Head of caudate nucleus (tissue), 42 donors: ENCODE measurements around the gene PIK3R5.

Experiments used
- DNase-seq, 42 donors: peaks; one replicate each; pipeline versions ENCODE4 v3.0.0 to v3.0.0-alpha.2; 2020 to 2021; ENCODE audit warnings: mixed read lengths in 7 of 42
- intact Hi-C: fragments of 100-400 bp; cut with DNase I; formaldehyde crosslinking; loops from one replicate; pipeline ENCODE4 v1.15.0; 2022

Gene PIK3R5

DNA sequence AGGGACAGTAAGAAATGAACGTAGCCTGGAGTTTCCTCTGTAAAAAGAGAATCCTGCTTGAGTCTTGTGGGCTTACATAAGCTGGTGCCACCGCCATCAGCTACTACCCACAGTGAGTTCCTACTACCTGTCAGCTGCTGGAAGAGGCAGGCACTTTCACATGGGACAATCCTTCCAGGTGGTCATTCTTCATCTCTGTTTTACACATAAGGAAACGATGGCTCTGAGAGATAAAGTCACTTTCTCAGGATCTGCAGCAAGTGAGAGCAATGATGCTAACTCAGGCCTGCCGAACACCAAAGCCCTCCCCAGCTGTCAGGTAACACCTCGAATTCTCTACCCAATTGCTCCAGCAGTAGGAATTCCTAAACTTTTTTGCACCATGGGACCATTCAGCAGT lies 26.6 kb downstream of the PIK3R5 start:
- DNase-seq = no peak
- intact Hi-C loops = no loop called here

DNA sequence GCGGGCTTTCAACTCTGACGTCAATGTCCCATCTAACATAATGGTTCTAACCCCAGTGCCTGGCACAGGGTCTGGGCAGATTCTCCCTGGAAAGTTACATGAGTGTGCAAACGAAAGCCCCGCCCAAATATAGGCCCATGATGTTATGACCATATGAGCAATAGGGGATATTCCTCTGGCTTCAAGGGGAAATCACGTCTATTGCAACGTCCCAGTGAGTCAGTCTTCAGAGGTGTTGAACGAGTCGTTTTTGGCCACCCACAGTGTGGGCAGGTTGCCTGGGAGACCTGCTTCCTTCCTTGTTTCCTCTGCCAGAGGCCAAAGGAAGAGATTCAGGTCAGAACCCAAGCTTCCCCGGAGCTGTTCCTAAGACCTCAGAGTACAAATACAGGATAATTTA lies 30.3 kb downstream of the PIK3R5 start:
- intact Hi-C loops = no loop called here
- no peak for DNase-seq

DNA sequence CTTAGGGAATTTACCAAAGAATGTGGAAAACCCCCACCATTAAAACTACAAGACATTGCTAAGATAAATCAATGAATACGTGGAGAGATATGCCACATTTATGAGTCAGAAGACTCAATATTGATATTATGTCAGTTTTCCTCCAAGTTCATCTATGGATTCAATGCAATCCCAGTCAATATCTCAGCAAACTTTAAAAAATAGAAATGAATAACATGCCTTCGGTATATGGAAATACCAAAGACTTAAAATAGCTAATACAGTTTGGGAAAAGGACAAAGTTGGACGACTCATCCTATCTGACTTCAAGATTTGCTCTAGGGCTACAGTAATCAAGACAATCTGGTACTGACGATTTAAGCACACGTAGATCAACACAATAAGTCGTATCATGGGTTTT lies 31.2 kb downstream of the PIK3R5 start:
- intact Hi-C loops = no loop called here

DNA sequence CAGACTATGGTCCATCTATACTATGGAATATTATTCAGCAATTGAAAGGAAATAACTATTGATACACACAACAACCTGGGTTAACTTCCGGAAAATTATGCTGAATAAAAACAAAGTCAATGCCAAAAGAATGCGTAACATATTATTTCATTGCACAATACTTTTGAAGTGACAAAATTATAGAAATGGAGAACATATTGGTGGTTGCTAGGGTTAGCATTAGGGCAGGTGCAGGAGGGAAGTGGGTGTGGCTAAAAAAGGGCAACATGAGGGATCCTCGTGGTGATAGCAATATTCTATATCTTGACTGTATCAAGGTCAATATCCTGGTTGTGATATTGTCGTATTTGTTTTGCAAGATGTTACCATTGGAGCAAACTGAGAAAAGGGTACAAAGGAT lies 34.9 kb downstream of the PIK3R5 start:
- intact Hi-C loops = no loop called here
- no peak for DNase-seq

More for the DNA sequence above, 31.2 kb downstream of the PIK3R5 start:
- no peak for DNase-seq

DNA sequence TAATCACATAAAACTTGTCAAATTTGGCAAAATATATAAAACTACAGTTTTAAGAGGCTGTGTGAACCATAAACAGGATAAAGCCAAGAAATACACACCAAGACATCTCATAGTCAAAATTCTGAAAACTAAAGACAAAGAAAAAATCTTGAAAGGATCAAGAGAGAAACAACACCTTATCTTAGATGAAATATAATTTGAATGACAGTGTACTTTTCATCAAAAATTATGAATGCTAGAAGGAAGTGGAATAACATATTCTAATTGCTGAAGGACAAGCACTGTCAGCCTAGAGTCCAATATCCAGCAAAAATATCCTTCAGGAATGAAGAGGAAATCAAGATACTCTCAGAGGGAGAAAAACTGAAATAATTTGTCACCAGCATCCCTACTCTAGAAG lies 37.2 kb downstream of the PIK3R5 start:
- intact Hi-C loops = no loop called here
- DNase-seq = no peak

DNA sequence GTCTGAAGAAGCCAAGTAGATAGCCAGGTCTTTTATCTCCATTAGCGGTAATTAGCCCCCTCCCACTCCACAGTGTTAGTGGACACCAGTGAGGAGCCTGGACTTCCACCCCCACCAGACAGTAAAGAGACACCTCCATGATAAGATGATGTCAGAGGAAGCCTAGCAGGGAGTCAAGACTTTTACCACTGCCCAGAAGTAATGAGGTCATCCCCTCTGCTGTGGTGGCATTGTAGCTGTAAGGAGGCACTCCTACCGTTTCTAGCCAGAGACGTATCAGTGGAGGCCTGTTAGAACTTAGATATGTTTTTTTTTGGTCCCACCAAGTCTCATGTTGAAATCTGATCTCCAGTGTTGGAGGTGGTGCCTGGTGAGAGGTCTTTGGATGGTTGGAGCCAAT lies 38.1 kb downstream of the PIK3R5 start:
- DNase-seq = no peak
- intact Hi-C loops = no loop called here

DNA sequence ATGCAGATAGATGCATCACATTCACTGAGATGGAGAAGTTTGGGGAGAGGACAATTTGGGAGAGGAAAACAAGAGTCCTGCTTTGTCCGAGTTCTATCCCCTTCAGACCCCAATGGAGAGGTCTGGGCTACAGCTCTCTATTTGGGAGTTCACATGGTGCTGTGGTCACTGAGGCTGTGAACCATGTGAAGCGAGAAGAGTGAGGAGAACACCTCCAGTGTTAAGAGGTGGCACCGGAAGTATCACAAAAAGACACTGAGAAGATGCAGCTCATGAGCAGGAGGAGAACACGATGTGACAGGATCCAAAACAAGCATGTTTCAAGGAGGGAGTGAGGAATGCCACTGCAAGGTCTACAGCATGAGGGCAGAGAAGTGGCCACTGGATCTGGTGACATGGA lies 39.7 kb downstream of the PIK3R5 start:
- intact Hi-C loops = no loop called here
- no peak for DNase-seq

DNA sequence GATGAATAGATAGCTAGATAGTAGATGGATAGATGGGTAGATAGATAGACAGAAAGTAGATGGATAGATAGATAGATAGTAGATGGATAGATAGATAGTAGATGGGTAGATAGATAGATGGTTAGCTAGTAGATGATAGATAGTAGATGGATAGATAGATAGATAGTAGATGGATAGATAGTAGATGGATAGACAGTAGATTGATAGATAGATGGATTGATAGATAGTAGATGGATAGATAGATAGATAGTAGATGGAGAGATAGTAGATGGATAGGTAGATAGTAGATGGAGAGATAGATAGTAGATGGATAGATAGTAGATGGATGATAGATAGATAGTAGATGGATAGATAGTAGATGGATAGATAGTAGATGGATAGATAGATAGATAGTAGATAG lies 40.4 kb downstream of the PIK3R5 start:
- intact Hi-C loops = no loop called here
- no peak for DNase-seq

DNA sequence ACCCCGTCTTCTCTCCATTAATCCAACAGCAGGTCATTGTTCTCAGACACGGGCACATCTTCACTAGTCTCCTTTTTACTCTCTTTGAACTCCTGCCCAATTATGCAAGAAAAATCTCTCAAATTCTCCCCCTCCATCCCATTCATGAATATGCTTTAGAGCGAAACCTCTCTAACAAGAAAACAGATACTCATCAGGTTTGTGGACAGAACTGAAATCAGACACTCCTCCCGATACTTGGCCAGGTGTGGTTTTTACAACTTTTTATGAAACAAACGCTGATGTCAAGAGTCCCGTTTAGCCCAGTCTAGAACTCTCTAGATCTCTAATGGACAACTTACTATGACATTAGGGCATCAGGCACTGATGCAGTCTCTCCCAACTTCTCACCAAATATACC lies 40.9 kb downstream of the PIK3R5 start:
- intact Hi-C loops = no loop called here
- no peak for DNase-seq

DNA sequence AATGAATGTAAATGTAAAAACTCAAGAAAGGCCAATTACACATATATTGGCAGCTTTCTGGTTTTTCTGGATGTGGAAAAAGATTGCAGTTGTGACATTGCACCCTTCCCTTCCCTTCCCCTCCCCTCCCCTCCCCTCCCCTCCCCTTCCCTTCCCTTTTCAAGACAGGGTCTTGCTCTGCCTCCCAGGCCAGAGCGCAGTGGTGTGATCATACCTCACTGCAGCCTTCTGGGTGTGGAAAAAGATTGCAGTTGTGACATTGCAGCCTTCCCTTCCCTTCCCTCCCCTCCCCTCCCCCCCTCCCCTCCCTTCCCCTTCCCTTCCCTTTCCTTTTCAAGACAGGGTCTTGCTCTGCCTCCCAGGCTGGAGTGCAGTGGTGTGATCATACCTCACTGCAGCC lies 41.7 kb downstream of the PIK3R5 start:
- intact Hi-C loops = no loop called here
- DNase-seq = no peak

DNA sequence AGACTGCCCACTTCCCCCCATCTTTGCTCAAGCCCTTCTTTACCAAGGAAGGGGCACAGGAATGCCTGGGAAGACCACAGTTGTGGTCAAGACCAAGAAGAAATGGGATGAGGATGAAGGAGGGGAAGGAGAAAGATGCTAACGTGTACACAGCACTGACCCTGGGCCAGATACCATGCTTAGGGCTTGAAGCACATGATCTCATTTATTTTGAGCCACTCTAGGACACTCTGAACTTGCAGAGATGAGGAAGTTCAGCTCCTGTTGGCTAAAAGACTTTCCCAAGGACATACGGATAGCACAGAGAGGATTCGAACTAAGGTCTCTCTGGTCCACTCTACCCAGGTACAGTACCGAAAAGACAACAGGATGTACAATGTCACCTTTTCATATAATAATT lies 42.6 kb downstream of the PIK3R5 start:
- no peak for DNase-seq
- intact Hi-C loops = no loop called here

DNA sequence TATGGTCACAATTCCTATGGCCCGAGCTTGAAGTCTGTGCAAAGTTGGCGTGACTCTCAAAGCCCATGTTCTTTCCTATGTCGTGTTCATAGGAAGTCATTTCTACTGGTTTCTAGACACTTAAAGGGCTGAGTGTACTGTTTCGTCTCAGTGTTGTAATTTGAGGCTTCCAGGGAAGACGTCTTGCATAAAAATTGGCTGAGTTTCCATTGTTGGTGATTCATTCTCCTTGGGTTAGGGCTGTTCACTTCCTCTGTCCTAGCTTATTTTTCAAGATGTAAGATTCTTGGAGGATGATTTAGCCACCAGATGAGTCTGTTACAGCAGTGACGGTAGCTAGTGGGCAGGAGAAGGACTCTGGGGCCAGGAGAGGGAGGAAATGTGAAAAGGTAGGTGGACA lies 43.1 kb downstream of the PIK3R5 start:
- no peak for DNase-seq
- intact Hi-C loops = no loop called here

DNA sequence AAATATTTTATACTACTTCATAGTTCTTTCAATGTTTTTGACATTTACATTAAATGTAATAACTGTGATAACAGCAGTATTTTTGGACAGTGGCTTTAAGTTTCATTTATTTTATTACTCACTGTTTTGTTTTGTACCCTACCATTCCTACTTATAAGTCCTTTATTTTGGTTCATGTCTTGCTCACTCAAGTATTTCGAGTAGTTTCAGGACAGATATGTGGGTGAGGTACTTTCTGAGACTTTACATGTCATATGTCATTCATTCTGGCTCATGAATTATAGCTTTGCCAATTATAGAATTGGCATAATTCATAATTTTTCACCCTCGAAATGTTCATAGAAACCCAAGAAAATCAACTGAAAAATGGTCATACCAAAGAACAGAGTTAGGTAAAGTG lies 44.4 kb downstream of the PIK3R5 start:
- intact Hi-C loops = no loop called here

DNA sequence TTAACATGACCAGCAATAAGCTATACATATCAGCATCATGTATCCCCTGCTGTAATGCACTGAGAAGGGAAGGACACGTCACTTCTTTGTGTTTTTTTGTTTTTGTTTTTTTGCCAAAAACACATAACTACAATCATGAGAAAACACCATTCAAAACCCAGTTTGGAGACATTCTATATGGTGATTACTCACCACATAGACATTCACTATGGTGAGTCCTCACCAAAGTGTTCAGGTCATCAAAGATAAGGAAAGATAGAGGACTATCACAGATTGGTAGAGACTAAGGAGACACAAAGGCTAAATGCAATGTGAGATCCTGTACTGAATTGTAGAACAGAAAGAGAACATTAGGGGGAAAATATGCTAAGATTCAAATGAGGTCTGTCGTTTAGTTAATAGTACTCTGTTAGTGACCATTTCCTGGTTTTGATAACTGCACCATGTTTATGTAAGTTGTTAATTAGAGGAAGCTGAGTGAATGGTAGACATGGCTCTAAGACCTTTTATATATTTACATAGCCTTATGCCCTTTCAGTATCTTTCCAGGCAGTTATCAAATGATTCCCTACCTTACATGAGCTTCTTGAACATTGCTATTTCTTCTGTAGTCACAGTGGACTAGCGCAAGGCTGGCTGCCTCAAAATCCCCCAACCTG lies 46.6 kb downstream of the PIK3R5 start:
- no peak for DNase-seq
- intact Hi-C loops = no loop called here

More for the DNA sequence above, 44.4 kb downstream of the PIK3R5 start:
- no peak for DNase-seq

DNA sequence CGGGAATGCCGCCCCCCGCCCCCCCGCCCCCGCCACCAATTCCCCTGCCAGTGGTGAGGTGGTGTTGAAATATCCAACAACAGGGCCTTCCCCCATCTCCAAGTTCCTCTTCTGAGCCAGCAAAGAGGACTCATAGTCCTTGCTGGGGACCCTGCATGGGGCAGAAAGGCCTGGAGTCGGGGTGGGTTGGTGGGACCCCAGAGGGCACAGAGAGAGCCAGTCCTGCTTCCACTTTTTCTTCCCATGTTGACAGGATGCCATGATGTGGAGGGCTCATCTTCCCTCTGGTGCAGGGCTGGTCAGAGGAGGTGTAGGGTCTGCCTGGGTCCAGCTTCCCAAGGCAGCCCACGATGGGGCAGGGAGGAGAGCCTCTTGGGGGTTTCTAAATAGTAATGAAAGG lies 49.0 kb downstream of the PIK3R5 start:
- intact Hi-C loops = no loop called here
- no peak for DNase-seq

DNA sequence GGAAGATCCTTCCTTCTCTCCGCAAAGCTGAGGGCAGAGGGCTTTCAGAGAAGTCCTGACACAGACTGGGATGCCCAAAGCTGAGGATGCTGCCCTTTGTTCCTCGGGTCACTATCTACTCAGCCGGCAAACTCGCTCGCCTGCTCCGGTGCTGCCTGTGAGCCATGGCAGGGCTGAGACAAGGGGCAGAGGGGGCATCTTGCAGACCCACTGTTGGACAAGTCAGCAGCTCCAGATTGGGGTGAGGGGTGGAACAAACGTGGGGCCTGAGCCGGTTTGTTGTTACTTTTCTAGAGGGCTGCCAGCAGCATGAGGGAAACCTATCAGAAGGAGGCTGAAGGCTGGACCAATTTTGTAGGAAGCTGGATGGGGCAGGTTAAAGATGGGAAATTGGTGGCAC lies 51.0 kb downstream of the PIK3R5 start:
- intact Hi-C loops = no loop called here
- DNase-seq = no peak

DNA sequence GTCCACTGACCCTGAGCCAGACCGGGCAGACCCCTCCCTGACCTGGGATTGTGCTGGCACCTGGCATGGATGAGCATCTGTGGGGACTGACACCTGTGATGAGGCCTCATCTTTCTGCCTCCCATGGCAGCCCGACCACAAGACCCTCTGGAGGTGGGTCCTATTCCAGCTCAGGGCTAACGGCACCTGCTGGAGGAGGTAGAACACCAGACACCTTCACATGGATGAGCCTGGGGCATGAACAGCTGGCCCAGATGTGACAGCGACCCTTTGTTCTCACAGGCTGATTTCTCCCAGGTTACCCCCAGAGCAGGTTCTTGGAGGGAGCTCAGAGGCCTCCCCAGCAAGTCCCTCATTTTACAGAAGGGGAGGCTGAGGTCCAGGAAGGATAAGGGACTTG lies 51.6 kb downstream of the PIK3R5 start:
- DNase-seq = no peak
- intact Hi-C loops = no loop called here

DNA sequence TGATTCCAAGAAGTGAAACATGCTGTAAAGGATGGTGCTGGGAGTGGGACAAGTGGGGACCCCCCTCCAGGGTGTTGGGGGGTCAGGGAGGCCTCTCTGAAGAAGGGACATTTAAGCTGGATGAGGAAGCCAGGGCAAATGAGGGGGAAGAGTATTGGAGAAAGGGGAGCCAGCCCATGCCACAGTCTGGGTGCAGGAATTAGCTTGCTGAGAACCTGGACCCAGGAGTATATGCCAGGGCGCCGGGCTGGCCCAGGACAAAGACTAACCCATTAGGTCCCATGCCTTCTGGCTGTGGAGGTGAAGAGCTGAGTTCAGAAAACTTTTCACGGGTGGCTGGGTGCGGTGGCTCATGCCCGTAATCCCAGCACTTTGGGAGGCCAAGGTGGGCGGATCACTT lies 52.4 kb downstream of the PIK3R5 start:
- intact Hi-C loops = no loop called here

DNA sequence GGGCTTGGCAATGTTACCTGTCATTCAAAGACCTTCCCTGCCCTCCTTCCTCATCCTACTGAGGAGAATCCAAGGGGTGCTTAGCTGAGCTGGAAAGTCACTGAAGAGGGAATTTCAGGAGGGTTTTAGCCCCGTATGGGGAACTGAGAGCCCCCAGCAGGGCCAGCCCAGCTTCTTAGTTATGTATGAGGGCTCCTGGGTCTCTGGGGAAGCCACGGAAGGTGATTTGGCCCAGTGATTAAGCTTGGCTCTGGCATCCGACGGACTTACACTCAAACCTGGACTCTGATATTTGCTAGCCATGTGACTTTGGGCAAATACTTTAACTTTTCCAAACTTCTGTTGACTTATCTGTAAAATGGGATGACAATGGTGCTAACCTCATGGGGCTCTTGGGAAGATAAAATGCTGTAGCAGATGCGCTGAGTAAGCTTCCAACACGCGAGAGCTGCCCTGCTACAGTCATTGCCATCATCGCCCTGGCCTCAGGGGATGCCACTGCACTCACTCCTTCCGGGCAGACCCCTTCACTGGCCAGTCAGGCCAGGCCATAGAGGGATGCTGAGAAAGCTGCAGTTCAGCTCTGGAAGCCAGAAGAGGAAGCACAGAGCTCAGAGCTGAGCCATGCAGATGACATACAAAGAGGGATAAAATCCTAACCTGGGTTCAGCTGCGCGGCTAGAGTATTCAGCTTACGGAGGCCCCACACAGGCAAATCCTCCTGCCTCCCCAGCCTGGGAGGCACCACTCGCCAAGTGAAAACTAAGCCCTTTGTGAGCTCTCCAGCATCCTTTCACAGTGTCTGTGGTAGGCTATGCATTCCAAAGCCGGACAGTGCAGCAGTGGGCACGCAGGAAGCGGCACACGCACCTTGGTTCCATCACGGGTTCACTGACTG lies 53.2 kb downstream of the PIK3R5 start:
- no peak for DNase-seq

More for the DNA sequence above, 52.4 kb downstream of the PIK3R5 start:
- no peak for DNase-seq

DNA sequence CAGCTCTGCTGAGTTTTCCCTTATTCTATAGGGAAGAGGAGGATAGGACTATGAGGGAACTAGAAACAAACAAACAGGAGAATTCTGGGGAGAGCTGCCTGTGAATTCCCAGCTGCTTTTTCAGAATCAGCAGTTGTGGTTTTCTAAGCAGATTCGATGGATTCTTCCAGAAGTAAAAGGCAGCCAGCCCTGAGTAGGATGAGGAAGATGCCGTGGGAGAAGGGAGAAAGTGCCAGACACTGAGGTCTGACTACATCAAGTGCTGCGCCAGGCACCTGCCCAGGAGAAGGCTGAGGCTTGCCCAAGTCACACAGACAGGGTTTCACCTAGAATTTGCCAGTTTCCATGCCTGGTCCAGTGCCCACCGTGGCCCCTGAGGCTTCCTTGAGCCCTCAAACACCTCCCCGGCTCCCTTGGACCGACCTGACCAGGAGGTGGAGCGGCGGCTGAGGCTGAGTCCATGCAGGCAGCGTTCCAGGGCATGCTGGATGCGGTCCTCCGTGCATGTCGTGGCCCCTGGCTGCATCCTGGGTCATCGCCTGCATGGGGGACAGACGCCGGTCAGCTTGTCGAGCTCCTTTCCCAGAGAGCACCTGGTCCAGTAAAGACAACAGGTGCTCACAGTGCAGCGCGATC lies 54.4 kb downstream of the PIK3R5 start:
- intact Hi-C loops = no loop called here
- DNase-seq = no peak

More for the DNA sequence above, 53.2 kb downstream of the PIK3R5 start:
- intact Hi-C loops = no loop called here
